Neural cell (in vitro differentiated cells): Measurements from ENCODE around the gene SLC44A2. TPM values are rescaled to one million over a fixed set of nuclear protein-coding genes. Genes with fewer than 3 reads are reported as not detected.
"Not testable (repeated sequence)": the region's sequence is repeated elsewhere in the genome, so short reads cannot be mapped to it uniquely, and the experiment has no call there.

Experiments
- H2AFZ ChIP-seq: fragments of 200-600, 300-800 bp; sonication (generic), shearing (Covaris generic); 2 replicates; pipeline ENCODE4 v1.6.0; 2014; ENCODE audit warnings: low read depth, mild to moderate bottlenecking, antibody characterized with exemption, low read length, moderate library complexity
- H3F3A ChIP-seq: fragments of 200-600 bp; shearing (Covaris generic); 2 replicates; pipeline ENCODE4 v1.6.1; 2016; ENCODE audit warnings: mild to moderate bottlenecking, moderate library complexity, mixed read lengths, antibody characterized with exemption, low read length; ENCODE audit not compliant: insufficient read depth, poor library complexity, severe bottlenecking
- H3K27ac ChIP-seq: fragments of 200-600, 300-800 bp; sonication (generic), shearing (Covaris generic); 2 replicates; pipeline ENCODE4 v1.5.1; 2014; ENCODE audit warnings: mild to moderate bottlenecking, low read length, moderate library complexity
- H3K27me3 ChIP-seq: fragments of 300-800, 200-600 bp; sonication (generic), shearing (Covaris generic); 2 replicates; pipeline ENCODE4 v1.6.0; 2014; ENCODE audit warnings: mild to moderate bottlenecking, low read depth, low read length, moderate library complexity; ENCODE audit not compliant: insufficient read depth
- H3K36me3 ChIP-seq: fragments of 300-800, 200-600 bp; sonication (generic), shearing (Covaris generic); 2 replicates; pipeline ENCODE4 v1.5.1; 2014; ENCODE audit warnings: mild to moderate bottlenecking, antibody characterized with exemption, low read length, moderate library complexity; ENCODE audit not compliant: insufficient read depth
- H3K4me2 ChIP-seq: fragments of 300-800, 200-600 bp; sonication (generic), shearing (Covaris generic); 2 replicates; pipeline ENCODE4 v1.6.0; 2014; ENCODE audit warnings: mild to moderate bottlenecking, low read length
- H3K4me3 ChIP-seq: fragments of 300-800, 200-600 bp; sonication (generic), shearing (Covaris generic); 2 replicates; pipeline ENCODE4 v1.5.1; 2014; ENCODE audit warnings: mild to moderate bottlenecking, low read length, moderate library complexity
- H3K79me2 ChIP-seq: fragments of 200-600 bp; shearing (Covaris generic); replicated peaks from 2 replicates; pipeline ENCODE4 v1.6.0; 2014; ENCODE audit warnings: mild to moderate bottlenecking, low read length, moderate library complexity; ENCODE audit not compliant: insufficient read depth
- H3K9ac ChIP-seq: fragments of 300-800, 200-600 bp; sonication (generic), shearing (Covaris generic); 2 replicates; pipeline ENCODE4 v1.6.1; 2016; ENCODE audit warnings: mild to moderate bottlenecking, low read length, mixed read lengths
- H3K9me2 ChIP-seq: fragments of 200-600 bp; shearing (Covaris generic); 2 replicates; pipeline ENCODE4 v1.6.1; 2016; ENCODE audit warnings: mild to moderate bottlenecking, low read length, mixed read lengths; ENCODE audit not compliant: insufficient read depth
- H3K9me3 ChIP-seq: fragments of 200-600, 300-800 bp; sonication (generic), shearing (Covaris generic); 2 replicates; pipeline ENCODE4 v1.6.1; 2016; ENCODE audit warnings: mild to moderate bottlenecking, mixed run types, low read length, moderate library complexity, mixed read lengths
- H4K20me1 ChIP-seq: fragments of 200-600 bp; shearing (Covaris generic); 2 replicates; pipeline ENCODE4 v1.6.1; 2016; ENCODE audit warnings: mild to moderate bottlenecking, mixed run types; ENCODE audit not compliant: insufficient read depth
- EP300 ChIP-seq: fragments of 450-650 bp; conservative IDR thresholded peaks from 2 replicates; pipeline ENCODE4 v1.6.1; 2014; ENCODE audit warnings: antibody characterized with exemption, mild to moderate bottlenecking, moderate library complexity; ENCODE audit not compliant: poor library complexity, severe bottlenecking
- EZH2 ChIP-seq: fragments of 200-600, 300-800 bp; shearing (Covaris generic), sonication (generic); IDR thresholded peaks from 2 replicates; pipeline ENCODE4 v1.6.1; 2014; ENCODE audit warnings: antibody characterized with exemption, low read length, borderline replicate concordance, mild to moderate bottlenecking; ENCODE audit not compliant: insufficient read depth, poor library complexity, severe bottlenecking
- MXI1 ChIP-seq: fragments of 450-650 bp; conservative IDR thresholded peaks from 2 replicates; pipeline ENCODE4 v1.6.1; 2014; ENCODE audit warnings: antibody characterized with exemption, mild to moderate bottlenecking; ENCODE audit not compliant: poor library complexity, severe bottlenecking
- POLR2AphosphoS5 ChIP-seq: IDR thresholded peaks from 2 replicates; pipeline ENCODE4 v1.6.1; 2012
- RAD21 ChIP-seq: fragments of 450-650 bp; conservative IDR thresholded peaks from 2 replicates; pipeline ENCODE4 v1.6.1; 2014; ENCODE audit warnings: antibody characterized with exemption, mild to moderate bottlenecking, moderate library complexity
- SMC3 ChIP-seq: fragments of 450-650 bp; conservative IDR thresholded peaks from 2 replicates; pipeline ENCODE4 v1.6.1; 2014; ENCODE audit warnings: antibody characterized with exemption, mild to moderate bottlenecking, moderate library complexity; ENCODE audit not compliant: poor library complexity
- TAF1 ChIP-seq: IDR thresholded peaks from 2 replicates; pipeline ENCODE4 v1.6.1; 2012; ENCODE audit warnings: low read depth
- polyA plus RNA-seq: library from polyadenylated mRNA; depleted of rRNA; stranded (reverse); fragments of >200 nt; gene quantifications from 2 replicates; pipeline ENCODE4 v1.2.3, GENCODE V29; 2014
- TF ChIP-seq, protein P1 (sequence below): fragments of 450-650 bp; IDR thresholded peaks from 2 replicates; pipeline ENCODE4 v1.5.1; 2014; ENCODE audit warnings: antibody characterized with exemption, mild to moderate bottlenecking, moderate library complexity; ENCODE audit not compliant: poor library complexity, severe bottlenecking
- TF ChIP-seq, protein P2 (sequence below): IDR thresholded peaks from 2 replicates; pipeline ENCODE4 v1.6.1; 2012; ENCODE audit warnings: borderline replicate concordance

SLC44A2 gene
- polyA plus RNA-seq, 1 donor from 2014 or later = 50.0 TPM

DNA sequence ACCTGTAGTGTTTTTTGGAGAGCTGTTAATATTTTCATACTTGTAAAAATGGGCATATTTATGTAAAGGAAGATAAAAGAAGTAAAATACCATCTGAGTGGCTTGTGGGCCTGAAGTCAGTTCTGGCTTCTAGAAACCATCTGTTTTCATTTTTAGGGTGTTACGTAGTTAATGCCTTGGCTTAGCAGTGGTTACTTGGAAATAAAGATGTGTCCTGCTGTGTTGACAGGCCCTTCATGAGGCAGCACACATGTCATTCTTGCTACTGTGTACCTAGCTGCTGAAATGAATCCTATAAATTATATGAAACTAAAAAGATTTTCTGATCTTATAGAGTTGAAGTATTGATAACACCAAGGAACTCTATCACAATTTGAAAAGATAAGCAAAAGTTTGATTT is 44.8 kb downstream of the SLC44A2 start:
- Histone ChIP-seq H3K9me3 (no peaks in the 10 kb centered on the region), H3K79me2 (peaks cover 83% of the 10 kb centered on the region), H3K27ac (no peak overlapping the region), H3F3A (no peaks in the 10 kb centered on the region), H3K4me3 (no peak overlapping the region), H3K4me2 (no peak overlapping the region), H3K36me3 (peaks cover 7% of the 10 kb centered on the region), H2AFZ (no peak overlapping the region), H3K27me3 (no peaks in the 10 kb centered on the region), H4K20me1 (peaks cover 59% of the 10 kb centered on the region), H3K9ac (no peak overlapping the region), H3K9me2 (no peaks in the 10 kb centered on the region)
- TF ChIP-seq, protein P1, sequence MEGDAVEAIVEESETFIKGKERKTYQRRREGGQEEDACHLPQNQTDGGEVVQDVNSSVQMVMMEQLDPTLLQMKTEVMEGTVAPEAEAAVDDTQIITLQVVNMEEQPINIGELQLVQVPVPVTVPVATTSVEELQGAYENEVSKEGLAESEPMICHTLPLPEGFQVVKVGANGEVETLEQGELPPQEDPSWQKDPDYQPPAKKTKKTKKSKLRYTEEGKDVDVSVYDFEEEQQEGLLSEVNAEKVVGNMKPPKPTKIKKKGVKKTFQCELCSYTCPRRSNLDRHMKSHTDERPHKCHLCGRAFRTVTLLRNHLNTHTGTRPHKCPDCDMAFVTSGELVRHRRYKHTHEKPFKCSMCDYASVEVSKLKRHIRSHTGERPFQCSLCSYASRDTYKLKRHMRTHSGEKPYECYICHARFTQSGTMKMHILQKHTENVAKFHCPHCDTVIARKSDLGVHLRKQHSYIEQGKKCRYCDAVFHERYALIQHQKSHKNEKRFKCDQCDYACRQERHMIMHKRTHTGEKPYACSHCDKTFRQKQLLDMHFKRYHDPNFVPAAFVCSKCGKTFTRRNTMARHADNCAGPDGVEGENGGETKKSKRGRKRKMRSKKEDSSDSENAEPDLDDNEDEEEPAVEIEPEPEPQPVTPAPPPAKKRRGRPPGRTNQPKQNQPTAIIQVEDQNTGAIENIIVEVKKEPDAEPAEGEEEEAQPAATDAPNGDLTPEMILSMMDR = no peak

DNA sequence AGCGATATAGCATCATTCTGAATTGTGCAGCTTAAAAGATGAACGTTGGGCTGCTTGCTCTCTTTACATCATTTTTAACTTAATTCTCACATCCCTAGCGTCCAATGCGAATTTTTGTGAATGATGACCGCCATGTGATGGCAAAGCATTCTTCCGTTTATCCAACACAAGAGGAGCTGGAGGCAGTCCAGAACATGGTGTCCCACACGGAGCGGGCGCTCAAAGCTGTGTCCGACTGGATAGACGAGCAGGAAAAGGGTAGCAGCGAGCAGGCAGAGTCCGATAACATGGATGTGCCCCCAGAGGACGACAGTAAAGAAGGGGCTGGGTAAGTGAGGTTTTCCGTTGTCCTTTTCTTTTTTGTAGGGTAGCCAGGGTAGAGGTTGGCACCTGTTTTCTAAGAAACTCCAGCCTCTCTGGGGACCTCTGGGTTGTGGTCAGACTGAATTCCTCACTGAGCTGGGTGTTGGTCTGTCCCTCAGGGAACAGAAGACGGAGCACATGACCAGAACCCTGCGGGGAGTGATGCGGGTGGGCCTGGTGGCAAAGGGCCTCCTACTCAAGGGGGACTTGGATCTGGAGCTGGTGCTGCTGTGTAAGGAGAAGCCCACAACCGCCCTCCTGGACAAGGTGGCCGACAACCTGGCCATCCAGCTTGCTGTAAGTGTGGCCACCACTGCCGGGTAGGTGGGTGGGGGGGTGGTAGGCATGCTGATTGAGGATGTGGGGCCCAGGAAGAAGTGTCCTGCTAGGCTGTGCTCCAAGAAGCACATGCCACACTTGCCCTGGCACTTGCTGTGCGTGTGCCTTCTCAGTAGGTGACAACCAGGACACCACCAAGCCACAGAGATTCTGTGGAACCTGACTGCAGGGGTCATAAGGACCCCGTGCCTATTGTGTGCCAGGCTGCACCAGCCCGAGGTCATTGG is 45.8 kb downstream of the SLC44A2 start:
- Histone ChIP-seq H3K27me3 (no peaks in the 10 kb centered on the region), H3K36me3 (peaks cover 7% of the 10 kb centered on the region), H3K4me3 (no peak overlapping the region)

DNA sequence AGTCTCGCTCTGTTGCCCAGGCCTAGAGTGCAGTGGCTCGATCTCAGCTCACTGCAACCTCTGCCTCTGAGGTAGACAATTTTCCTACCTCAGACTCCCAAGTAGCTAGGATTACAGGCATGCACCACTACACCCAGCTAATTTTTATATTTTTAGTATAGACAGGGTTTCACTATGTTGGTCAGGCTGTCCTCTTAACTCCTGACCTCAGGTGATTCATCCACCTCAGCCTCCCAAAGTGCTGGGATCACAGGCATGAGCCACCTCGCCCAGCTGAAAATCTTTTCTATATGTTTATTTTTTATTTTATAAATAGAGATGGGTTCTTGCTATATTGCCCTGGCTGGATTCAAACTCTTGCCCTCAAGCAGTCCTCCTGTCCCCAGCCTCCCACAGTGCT is 46.6 kb downstream of the SLC44A2 start:
- not testable (repeated sequence) for H2AFZ ChIP-seq, H3F3A ChIP-seq, H3K9ac ChIP-seq, H3K9me3 ChIP-seq, H3K4me3 ChIP-seq, H3K4me2 ChIP-seq, H3K36me3 ChIP-seq, H3K27ac ChIP-seq, H3K27me3 ChIP-seq, H3K9me2 ChIP-seq
- Histone ChIP-seq H4K20me1 (peaks cover 52% of the 10 kb centered on the region), H3K79me2 (peaks cover 74% of the 10 kb centered on the region)

More for the DNA sequence above, 45.8 kb downstream of the SLC44A2 start:
- no peak overlapping the region for H3K4me2 ChIP-seq
- H3K27ac ChIP-seq = no peak overlapping the region
- TF ChIP-seq RAD21 = no peak
- TF ChIP-seq TAF1 = no peak
- no peak for TF ChIP-seq POLR2AphosphoS5
- TF ChIP-seq, protein P1 = no peak
- TF ChIP-seq, protein P2, sequence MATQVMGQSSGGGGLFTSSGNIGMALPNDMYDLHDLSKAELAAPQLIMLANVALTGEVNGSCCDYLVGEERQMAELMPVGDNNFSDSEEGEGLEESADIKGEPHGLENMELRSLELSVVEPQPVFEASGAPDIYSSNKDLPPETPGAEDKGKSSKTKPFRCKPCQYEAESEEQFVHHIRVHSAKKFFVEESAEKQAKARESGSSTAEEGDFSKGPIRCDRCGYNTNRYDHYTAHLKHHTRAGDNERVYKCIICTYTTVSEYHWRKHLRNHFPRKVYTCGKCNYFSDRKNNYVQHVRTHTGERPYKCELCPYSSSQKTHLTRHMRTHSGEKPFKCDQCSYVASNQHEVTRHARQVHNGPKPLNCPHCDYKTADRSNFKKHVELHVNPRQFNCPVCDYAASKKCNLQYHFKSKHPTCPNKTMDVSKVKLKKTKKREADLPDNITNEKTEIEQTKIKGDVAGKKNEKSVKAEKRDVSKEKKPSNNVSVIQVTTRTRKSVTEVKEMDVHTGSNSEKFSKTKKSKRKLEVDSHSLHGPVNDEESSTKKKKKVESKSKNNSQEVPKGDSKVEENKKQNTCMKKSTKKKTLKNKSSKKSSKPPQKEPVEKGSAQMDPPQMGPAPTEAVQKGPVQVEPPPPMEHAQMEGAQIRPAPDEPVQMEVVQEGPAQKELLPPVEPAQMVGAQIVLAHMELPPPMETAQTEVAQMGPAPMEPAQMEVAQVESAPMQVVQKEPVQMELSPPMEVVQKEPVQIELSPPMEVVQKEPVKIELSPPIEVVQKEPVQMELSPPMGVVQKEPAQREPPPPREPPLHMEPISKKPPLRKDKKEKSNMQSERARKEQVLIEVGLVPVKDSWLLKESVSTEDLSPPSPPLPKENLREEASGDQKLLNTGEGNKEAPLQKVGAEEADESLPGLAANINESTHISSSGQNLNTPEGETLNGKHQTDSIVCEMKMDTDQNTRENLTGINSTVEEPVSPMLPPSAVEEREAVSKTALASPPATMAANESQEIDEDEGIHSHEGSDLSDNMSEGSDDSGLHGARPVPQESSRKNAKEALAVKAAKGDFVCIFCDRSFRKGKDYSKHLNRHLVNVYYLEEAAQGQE = no peak
- no peak for TF ChIP-seq SMC3
- no peak for TF ChIP-seq EP300
- no peak for TF ChIP-seq EZH2
- TF ChIP-seq MXI1 = no peak
- peaks cover 60% of the 10 kb centered on the region for H4K20me1 ChIP-seq
- H3K79me2 ChIP-seq = peaks cover 82% of the 10 kb centered on the region
- H3K9me3 ChIP-seq = no peaks in the 10 kb centered on the region
- no peak overlapping the region for H2AFZ ChIP-seq
- no peaks in the 10 kb centered on the region for H3K9me2 ChIP-seq
- no peaks in the 10 kb centered on the region for H3F3A ChIP-seq
- no peak overlapping the region for H3K9ac ChIP-seq

DNA sequence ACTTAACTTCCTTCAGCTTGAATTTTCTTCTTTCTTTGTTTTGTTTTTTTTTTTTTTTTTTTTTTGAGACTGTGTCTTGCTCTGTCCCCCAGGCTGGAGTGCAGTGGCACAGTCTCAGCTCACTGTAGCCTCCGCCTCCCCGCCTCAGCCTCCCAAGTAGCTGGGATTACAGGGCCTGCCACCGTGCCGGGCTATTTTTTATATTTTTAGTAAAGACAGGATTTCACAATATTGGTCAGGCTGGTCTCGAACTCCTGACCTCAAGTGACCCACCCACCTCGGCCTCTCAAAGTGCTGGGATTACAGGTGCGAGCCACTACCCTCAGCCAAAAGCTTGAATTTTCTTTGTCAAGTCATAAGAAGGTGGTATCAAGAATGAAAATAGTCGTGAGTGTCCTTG is 49.9 kb downstream of the SLC44A2 start:
- H3K4me2 ChIP-seq, H3F3A ChIP-seq, H3K27ac ChIP-seq, H2AFZ ChIP-seq, H3K9ac ChIP-seq, H3K27me3 ChIP-seq, H3K9me3 ChIP-seq, H3K9me2 ChIP-seq, H3K36me3 ChIP-seq, H3K4me3 ChIP-seq: not testable (repeated sequence)
- Histone ChIP-seq H4K20me1 (peaks cover 33% of the 10 kb centered on the region), H3K79me2 (peaks cover 52% of the 10 kb centered on the region)
